Upper lobe of left lung (tissue), 4 donors: ENCODE measurements around the gene STK10.

Source experiments
- CTCF ChIP-seq, 6 experiments: fragments of 450-650 bp in 4 of 6; fragments of 200-600 bp in 2 of 6; sonication (generic) in 2 of 6; IDR thresholded peaks; one replicate each; pipeline ENCODE4 v1.5.1; 2016 to 2019; ENCODE audit warnings: antibody characterized with exemption in 6 of 6
- EP300 ChIP-seq, 4 donors: sonication (generic); formaldehyde crosslinking; IDR thresholded peaks; one replicate each; pipeline ENCODE4 v1.5.1; 2017; ENCODE audit warnings: antibody characterized with exemption in 4 of 4, control low read depth in 2 of 4
- POLR2A ChIP-seq, 4 donors: fragments of 450-650 bp; IDR thresholded peaks; one replicate each; pipeline ENCODE4 v1.5.1; 2016 to 2017; ENCODE audit warnings: antibody characterized with exemption in 4 of 4, mild to moderate bottlenecking in 2 of 4

- TF ChIP-seq CTCF (IDR thresholded peaks at IDR 0.05) (no peak), EP300 (IDR thresholded peaks at IDR 0.05) (no peak), POLR2A (IDR thresholded peaks at IDR 0.05) (no peak)
Measured at GRCh38 chr5:172171118-172171517, 16.9 kb downstream of the STK10 start.
